ENCODE results near the gene PRKN. TPM values are rescaled to one million over a fixed set of nuclear protein-coding genes. Genes with fewer than 3 reads are reported as not detected.

The PRKN gene
- total and polyA plus RNA-seq, 9 of the 15 experiments (the other 6 are each of a cell fraction or from before 2014, with no cell fraction given): 0.03 to 0.96 (median 0.15) TPM; not detected in 2

DNA sequence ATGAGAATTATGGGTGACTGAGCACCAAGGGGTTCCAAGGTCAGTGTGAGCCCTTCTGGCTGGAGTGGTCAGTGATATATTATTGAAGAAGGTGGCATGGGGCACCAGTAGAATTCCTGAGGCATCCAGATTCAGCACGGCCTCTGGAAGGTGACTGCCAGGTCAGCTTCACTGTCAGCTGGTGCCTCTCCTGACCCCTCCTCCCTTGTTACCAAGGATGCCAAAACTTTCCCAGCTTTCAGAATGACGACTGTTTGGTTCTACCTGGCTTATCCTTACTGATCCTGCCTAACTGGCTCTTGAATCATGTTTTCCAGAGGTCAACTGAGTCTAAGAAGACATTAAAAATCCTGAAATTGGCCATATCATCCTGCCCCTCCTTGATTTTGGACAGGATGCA lies 1264.5 kb downstream of the PRKN start (continued):
- TF ChIP-seq, protein P1, sequence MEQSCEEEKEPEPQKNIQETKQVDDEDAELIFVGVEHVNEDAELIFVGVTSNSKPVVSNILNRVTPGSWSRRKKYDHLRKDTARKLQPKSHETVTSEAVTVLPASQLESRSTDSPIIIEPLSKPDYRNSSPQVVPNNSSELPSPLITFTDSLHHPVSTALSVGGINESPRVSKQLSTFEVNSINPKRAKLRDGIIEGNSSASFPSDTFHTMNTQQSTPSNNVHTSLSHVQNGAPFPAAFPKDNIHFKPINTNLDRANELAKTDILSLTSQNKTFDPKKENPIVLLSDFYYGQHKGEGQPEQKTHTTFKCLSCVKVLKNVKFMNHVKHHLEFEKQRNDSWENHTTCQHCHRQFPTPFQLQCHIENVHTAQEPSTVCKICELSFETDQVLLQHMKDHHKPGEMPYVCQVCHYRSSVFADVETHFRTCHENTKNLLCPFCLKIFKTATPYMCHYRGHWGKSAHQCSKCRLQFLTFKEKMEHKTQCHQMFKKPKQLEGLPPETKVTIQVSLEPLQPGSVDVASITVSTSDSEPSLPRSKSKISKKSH (CRISPR knock-in tag; IDR thresholded peaks at IDR 0.05): no peak

- 0% methylated on average over 2 of the region's 2 CpGs for whole genome bisulfite sequencing (ENCODE audit: insufficient coverage, low coverage, missing lambda C conversion rate)
- H3K4me2 ChIP-seq (ENCODE audit: insufficient read depth, low read length): no peak overlapping the region
- no peak for ATAC-seq
- TF ChIP-seq SNIP1 (IDR thresholded peaks at IDR 0.05; ENCODE audit: low read depth) (no peak), FOXA3 (CRISPR knock-in tag; conservative IDR thresholded peaks at IDR 0.05 in 1 of 2, IDR thresholded peaks at IDR 0.05 in 1 of 2) (no peak), IFI16 (CRISPR knock-in tag; IDR thresholded peaks at IDR 0.05) (no peak), AFF4 (CRISPR knock-in tag; IDR thresholded peaks at IDR 0.05) (no peak), JUND (IDR thresholded peaks at IDR 0.05; ENCODE audit: borderline replicate concordance, low read depth, low read length) (no peak), JUND (tag; IDR thresholded peaks at IDR 0.05; ENCODE audit: borderline replicate concordance, low read depth, low read length) (no peak), ZNF217 (CRISPR knock-in tag; IDR thresholded peaks at IDR 0.05) (no peak), CC2D1A (IDR thresholded peaks at IDR 0.05) (no peak), ARNT (IDR thresholded peaks at IDR 0.05) (no peak), ZNF146 (CRISPR knock-in tag; IDR thresholded peaks at IDR 0.05; ENCODE audit: unreplicated experiment) (no peak), ZNF518B (CRISPR knock-in tag; IDR thresholded peaks at IDR 0.05) (no peak), TGIF2 (CRISPR knock-in tag; IDR thresholded peaks at IDR 0.05) (no peak)
These were observed 1265.4 kb downstream of the PRKN start for GRCh38 chr6:161462148-161462547.

More at GRCh38 chr6:161462148-161462547, 1265.4 kb downstream of the PRKN start:
- Histone ChIP-seq H3K4me1 (replicated peaks in 1 of 2; ENCODE audit: control insufficient read depth in 2 of 2, insufficient read depth in 2 of 2, low read length in 2 of 2) (no peaks in the 10 kb centered on the region), H3K79me2 (ENCODE audit: control insufficient read depth, insufficient read depth, low read length) (no peaks in the 10 kb centered on the region), H3K9me1 (ENCODE audit: control insufficient read depth, insufficient read depth, low read length) (no peaks in the 10 kb centered on the region), H3K27me3 (ENCODE audit: control insufficient read depth in 2 of 2, insufficient read depth in 2 of 2, low read length in 2 of 2) (peaks cover 0 to under 1% of the 10 kb centered on the region in 2 experiments; a peak in 2 of 5 replicates), H3K36me3 (ENCODE audit: control insufficient read depth, insufficient read depth, low read length) (no peaks in the 10 kb centered on the region), H3K9me3 (replicated peaks; ENCODE audit: control insufficient read depth, insufficient read depth, low read depth, low read length) (no peaks in the 10 kb centered on the region), H4K20me1 (replicated peaks; ENCODE audit: control insufficient read depth, insufficient read depth, low read length) (no peaks in the 10 kb centered on the region), H3K9ac (ENCODE audit: insufficient read depth in 1 of 2, low read depth in 2 of 2, low read length in 2 of 2) (no peak overlapping the region), H2AFZ (ENCODE audit: low read depth, low read length) (no peak overlapping the region), H3K4me3 (no peak overlapping the region), H3K27ac (ENCODE audit: extremely low read depth, low read depth, low read length) (no peak overlapping the region)
- ChIA-PET POLR2A (interaction anchor here (0.7 to 1.7 kb wide), 2 partner anchors 11 to 23 kb away, joined by 3 to 4 read pairs; no protein-coding TSS in a partner anchor), CTCF (ENCODE audit: low intra/inter-chr PET ratio) (no interaction called here)
- no peak for DNase-seq (ENCODE audit: extremely low read depth in 1 of 4, low spot score in 3 of 4)
- no peak for FAIRE-seq
- in situ Hi-C loops (cut with MboI) (no loop called here), intact Hi-C loops (cut with micrococcal nuclease) (no loop called here)
- no TSS peak for BruUV-seq (replicated peaks)
